Sciatic nerve (tissue), 2 donors: ENCODE results near the gene SLC6A12. TPM values are rescaled to one million over a fixed set of nuclear protein-coding genes. Genes with fewer than 3 reads are reported as not detected.
"Not testable (repeated sequence)": the region's sequence is repeated elsewhere in the genome, so short reads cannot be mapped to it uniquely, and the experiment has no call there.

ENCODE experiments used
- ATAC-seq: fragments of 200-7000 bp; cut with Tn5 transposase; one replicate; pipeline ENCODE4 v1.9.1; 2020; ENCODE audit warnings: mild to moderate bottlenecking, moderate library complexity
- DNase-seq: peaks from one replicate; pipeline ENCODE4 v3.0.0-alpha.2; 2020; ENCODE audit warnings: low spot score
- intact Hi-C: fragments of 100-400 bp; cut with DNase I; formaldehyde crosslinking; loops from one replicate; pipeline ENCODE4 v1.14.2; 2022
- total RNA-seq: library from RNA; stranded (reverse); fragmentation: NEBNext Ultra II Directional; extraction: Animal tissue kit (Norgen Biotek cat#: 25700); gene quantifications from one replicate; pipeline ENCODE4 v1.2.1, GENCODE V29; 2021
- donor health status: DM: no; HTN: no; CAD: no.
- donor health status: DM: no; HTN: no; CAD: no.

SLC6A12 gene
- total RNA-seq, 1 donor from 2014 or later: 0.40 TPM

DNA sequence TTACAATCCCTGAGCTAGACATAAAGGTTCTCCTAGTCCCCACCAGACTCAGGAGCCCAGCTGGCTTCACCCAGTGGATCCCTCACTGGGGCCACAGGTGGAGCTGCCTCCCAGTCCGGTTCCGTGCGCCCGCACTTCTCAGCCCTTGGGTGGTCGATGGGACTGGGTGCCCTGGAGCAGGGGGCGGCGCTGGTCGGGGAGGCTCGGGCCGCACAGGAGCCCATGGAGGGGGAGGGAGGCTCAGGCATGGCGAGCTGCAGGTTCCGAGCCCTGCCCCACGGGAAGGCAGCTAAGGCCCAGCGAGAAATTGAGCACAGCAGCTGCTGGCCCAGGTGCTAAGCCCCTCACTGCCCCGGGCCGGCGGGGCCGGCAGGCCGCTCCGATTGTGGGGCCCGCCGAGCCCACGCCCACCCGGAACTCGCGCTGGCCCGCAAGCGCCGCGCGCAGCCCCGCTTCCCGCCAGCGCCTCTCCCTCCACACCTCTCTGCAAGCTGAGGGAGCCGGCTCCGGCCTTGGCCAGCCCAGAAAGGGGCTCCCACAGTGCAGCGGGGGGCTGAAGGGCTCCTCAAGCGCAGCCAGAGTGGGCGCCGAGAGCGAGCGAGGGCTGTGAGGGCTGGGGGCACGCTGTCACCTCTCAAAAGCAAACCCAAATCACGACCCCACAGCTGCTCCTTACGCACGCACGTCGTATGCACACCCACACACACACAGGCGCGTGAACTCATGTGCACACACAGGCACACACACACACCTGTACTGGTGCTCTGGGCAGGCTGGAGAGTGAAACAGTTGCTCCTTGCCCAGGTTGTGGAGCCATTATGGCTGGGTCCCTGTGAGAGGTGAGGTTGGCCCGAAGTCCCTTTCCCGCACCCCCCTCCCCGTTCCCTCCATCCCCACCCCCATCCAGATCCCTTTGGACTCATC is 25.7 kb downstream of the SLC6A12 start:
- ATAC-seq, intact Hi-C loops, DNase-seq: not testable (repeated sequence)

DNA sequence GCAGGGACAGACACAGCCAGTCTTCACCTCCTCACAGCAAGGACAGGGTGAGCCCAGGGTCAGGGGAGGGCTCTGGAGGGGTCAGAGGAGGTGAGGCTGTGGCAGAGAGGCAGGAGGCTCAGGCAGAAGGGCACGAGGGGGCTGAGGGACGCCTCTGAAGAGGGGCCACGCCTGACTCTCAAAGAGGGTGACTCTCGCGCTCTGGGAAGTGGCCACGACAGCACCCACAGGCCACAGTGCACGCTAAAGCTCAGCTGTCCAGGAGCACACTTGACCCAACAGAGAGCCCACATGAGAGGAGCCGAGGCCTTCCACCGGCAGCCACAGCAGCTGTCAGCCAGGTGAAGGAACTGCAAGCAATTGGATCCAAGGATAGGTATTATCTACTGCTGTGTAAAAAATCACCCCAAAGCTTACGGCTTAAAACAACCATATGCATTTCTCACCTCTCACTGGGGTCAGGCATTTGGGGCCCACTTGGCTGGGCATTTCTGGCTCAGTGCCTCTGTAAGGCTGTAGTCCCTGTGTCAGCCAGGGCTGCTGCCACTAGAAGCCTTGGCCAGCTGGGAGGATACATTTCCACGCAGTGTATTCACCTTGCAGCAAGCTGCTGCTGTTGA is 27.8 kb downstream of the SLC6A12 start:
- DNase-seq (no peak), ATAC-seq (no peak)
- intact Hi-C loops: no loop called here

DNA sequence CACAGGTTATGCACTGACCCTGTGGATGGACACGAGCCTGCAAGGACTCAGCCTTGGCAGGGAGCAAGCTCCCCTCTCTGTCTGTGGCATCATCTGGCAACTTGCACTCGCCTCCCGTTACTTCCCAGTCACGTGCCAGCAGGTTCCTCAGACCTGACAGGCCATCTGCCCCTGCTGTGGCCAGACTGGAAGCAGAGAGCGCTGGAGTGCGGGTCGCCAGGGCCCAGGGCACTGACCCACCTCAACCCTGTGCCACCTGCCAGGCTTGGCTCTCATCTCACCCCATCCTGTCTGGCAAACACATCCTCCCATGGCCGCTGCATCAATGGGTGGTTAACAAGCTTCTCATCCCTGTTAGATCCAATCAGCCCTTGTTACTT is 28.4 kb downstream of the SLC6A12 start:
- intact Hi-C loops: no loop called here
- DNase-seq (no peak), ATAC-seq (no peak)

DNA sequence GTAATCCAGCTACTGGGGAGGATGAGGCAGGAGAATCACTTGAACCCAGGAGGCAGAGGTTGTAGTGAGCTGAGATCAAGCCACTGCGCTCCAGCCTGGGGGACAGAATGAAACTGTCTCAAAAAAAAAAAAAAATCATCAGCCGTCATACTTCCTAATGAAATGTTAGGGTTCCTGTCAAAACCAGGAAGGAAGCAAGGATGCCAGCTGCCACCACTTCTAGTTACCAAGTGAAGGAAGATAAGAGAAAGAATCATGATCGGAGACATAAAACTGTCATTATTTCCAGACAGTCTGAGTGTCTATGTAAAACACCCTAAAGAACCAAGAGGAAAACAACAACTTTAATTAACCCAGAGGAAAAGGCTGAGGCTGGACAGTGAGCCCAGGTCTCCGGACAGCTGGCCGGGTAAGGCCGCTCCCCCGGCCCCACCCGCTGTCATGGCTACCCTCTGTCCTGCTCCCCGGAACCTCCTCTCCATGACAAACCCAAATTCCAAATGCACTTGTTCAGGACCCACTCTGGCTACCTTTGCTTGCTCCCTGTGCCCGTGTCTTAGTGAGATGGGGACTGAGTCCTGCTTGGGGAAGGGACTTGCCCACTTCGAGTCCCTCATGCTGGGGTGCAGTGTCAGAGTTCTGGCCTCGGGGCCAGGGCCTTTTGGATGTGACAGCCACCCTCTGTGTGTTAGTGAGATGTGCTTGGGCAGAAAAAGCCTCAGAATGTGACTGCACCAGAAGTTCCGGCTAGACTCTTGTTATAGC is 29.0 kb downstream of the SLC6A12 start:
- ATAC-seq (no peak), DNase-seq (no peak)
- intact Hi-C loops: no loop called here

DNA sequence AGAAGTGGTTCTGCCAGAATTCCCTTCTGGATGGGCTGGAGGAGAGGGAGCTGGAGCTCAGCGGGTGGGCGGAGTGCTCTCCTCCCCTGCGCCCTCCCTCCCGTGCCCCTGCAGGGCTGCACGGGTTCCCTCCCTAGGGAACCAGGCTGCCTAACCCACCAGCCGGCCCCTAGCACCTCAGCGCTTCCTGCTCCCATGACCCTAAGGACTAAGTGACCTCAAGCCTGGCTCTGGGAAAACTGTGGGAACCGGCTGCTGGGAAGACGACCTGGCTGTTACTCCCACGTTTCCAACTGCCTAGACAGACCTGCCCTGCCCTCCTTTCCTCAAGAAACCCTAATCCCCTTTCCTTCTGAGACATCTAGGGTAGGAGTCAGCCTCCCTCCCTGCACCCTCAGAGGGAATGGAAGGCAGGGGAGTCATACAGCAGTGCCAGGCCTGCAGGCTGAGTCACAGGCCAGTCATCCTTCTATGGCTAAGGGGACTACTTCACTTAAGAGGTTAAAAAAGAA is 31.5 kb downstream of the SLC6A12 start:
- ATAC-seq (no peak), DNase-seq (no peak)
- intact Hi-C loops: no loop called here

DNA sequence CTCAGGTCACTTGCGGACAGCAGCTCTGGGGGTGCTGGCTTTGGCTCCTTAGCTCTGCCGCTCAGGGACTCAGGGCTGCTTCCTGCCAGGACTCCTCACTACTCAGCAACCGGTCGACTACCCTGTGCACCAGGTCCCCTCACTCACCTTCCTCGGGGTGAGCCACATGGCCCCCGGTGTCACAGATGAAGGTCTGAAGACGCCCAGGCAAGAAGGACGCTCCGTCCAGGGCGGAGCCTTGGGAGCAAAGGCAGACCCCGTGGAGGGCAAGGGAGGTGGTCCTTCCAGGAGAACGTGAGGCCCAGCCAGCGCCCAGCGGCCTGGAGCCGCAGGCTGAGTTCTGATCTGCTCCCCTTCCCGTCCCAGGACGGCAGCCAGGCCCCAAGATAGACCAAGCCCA is 32.0 kb downstream of the SLC6A12 start:
- DNase-seq (no peak), ATAC-seq (no peak)
- intact Hi-C loops: no loop called here

DNA sequence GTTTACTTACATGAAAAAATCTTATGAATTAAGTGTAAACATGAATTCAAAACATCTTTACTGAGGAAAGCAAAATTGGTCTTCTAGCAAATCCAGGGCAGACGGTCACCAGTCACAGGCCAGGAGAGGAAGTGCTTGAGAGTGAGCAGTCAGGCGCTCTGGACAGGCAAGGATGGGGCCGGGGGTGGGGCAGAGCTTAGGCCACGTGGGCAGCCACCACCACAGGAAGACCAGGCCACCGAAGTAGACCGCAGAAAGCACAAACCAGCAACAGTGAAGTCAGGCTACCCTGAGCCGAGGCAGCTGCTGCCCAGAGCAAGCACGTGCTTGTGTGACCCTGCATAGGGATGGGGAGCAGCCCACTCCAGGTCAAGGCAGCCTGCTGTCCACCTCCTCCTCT is 33.5 kb downstream of the SLC6A12 start:
- DNase-seq (no peak), ATAC-seq (peak; percentile 69)
- intact Hi-C loops: no loop called here

DNA sequence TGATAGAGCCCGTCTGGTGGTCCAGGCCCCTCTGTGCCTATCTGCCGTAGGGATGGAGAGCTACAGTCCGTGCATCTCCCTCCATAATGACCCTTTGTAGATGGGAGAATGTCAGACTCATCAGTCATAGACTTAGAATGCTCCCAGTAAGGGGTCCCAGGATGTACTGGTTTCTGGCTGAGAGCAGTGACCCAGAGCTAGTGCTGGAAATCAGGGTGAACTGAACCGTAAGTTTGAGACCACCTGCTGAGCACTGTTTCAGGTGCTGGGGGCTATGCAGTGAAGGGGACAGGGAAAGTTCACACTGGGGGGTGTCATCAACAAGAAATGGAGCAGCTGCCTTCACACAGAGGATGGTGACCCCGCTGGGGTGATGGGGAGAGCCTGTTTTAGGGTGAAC is 34.1 kb downstream of the SLC6A12 start:
- intact Hi-C loops: no loop called here
- no peak for ATAC-seq

DNA sequence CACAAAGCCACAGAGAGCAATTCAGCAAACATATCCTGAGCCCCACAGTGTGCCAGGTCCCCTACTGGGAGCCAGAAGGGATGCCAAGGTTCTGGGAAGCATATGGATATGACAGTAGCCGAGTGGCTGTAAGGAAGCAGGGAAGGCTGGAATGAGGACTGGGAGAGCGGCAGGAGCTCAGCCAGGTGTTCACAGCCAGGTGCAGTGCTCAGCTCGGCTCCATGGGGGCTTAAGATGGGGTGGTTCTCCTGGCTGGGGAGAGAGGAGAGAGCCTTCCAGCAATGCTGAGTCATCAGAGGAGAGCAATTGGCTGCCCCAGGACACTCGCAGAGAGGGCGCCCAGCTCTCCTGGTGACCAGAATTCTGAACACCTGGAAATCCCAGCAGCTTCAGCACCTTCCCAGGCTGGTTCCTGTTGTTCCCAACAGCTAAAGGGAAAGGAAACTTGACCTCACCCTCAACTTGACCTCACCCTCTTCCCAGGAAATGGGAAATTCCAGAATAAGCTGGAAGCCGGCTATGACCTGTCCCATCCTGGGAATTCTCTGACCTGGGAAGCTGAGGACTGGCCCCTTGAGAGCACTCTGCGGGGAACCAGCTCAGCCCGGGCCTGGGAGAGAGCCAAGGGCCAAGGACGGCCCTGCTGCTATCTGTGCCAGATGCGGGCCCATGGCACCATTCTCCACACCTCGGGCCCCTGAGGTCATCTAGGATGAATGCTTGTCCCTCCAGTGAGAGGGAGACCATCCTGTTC is 34.6 kb downstream of the SLC6A12 start:
- no peak for ATAC-seq
- DNase-seq: no peak
- intact Hi-C loops: no loop called here

More for the DNA sequence above, 34.1 kb downstream of the SLC6A12 start:
- DNase-seq: no peak

DNA sequence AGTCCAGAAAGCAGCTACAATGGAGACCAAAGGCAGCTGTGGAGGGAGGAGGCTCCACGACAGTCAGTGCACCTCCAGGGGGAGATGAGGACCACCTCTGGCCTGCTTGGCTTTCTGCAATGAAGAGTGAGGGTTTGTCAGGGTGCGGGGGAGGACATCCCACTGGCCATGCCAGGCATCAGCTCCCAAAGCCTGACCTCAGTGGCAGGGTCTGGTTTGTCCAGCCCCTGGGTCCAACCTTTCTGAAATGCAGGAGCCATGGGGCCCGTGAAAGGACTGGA is 35.2 kb downstream of the SLC6A12 start:
- ATAC-seq (no peak), DNase-seq (no peak)

DNA sequence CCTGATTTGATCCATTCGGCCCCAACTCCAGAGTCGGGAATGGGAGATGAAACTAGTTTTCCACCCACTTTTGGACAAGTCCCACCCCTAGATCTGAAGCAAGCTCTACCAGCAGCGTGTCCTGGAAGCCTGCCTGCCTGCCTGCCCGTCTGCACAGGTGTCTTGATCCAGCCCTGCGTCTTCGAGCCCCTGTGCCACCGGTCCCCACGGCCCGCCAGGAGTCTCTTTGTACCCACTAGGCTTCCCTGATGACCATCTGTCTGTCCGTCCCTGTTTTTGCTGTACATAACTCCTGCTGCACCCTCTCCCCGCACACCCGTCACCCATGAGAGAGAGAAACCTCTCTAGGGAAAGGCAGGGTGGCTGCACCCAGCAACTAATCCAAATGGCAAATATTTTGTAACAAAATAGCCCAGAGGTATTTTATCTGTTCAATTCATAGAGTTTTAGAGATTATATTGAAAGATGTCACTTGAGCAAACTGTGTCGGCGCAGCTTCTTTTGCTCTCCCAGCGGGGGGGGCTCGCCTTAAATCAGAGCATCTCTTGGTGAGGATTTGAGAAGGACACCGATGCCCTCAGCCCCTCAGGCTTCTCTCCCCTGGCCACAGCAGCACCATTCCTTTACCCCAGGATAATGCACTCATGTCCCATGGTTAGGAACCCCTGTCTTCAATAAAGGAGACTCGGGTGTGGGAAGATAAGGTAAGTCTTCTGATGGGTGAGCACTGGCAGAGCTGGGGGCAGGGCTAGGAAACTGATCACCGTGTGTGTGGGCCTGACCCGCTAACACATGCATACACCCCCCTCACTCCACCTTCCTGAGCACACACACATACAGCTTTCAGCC is 35.8 kb downstream of the SLC6A12 start:
- intact Hi-C loops: no loop called here
- DNase-seq (no peak), ATAC-seq (no peak)

More for the DNA sequence above, 35.2 kb downstream of the SLC6A12 start:
- intact Hi-C loops: no loop called here

DNA sequence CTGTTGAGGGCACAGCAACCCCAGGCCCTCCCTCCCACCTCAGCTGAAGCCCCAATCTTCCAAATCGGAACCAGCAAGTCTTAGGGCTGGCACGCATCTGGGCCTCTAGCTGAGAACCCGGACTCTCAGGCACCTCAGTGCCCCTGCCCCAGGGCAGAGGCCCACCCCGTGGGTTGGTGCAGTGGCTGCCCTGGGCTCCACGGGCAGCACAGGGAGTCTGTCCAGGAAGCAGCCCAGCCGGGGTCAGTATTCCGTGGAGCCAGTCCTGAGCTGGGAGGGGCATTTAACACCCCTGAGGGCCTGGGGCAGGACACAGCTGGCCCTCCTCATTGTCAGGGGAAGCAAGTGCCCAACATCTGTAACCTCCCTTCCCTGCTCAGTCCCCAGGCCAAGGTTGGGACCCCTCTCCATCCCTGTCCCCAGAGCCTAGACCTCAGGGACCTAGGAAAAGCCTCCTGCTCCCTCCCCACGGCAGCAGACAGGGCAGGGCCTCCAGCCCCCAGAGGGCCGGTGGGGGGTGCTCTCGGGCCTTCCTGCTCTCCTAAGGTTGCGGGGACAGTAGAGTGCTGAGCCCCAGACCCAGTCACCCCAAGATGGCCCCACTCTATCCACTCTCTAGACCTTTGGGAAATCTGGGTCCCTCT is 36.5 kb downstream of the SLC6A12 start:
- intact Hi-C loops: no loop called here
- DNase-seq (no peak), ATAC-seq (no peak)

DNA sequence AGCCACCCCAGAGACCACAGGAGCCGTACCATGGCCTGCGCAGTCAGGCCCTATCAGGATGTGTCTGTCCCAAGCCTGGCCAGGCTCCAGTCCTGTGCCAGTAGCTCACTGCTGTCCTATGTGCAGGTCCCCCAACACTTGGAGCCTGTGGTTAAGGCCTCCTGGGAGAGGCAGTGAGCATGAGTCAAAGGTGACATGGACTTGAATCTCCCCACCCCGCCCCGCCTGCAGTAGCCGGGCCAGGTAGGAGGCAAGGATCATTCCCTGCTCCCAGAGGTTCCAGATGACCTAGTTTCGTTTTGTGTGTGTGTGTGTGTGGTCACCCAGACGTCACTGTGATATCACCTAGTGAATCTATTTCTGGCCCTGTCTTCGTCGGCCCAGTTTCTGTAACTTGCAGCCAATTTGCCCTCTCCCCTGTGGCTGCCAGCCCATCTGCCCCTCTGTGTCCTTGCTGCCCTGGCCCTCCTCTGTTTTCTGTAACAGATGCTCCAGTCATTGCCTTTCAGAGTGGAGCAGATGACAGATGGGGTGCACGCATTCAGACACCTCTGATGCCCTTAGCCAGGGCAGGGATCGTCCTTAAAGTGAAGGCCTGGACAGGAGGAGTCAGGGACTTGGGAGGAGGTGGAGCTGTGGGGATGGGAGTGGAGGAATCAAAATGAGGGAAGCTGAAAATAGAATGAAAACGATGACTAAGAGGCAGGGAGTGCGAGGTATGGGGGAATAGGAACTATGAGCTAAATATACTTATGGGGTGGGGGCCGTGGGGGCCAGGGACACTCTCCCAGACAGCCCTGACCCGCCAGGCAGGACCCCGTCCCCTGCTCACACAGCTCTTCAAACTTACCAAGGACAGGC is 37.4 kb downstream of the SLC6A12 start:
- intact Hi-C loops: no loop called here
- ATAC-seq: peak; percentile 44
- no peak for DNase-seq

DNA sequence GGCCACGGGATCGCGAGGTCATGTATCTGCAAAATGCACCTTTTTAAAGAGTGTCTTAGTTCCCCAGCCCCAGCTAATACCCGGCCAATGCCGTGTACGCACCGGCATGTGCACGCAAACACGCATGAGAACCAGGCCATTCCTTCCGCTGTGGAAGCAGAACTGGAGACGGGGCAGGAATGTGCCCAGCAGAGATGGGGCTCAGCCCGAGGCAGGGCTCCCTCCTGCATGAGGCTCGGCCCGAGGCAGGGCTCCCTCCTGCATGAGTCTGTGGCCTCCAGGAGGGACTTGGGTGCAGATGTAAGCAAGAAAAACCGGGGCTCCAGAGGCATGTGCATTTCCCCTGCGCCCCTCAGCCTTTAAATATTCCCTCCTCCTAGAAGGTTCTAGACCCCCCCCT is 38.2 kb downstream of the SLC6A12 start:
- ATAC-seq: no peak
- intact Hi-C loops: no loop called here
- no peak for DNase-seq

DNA sequence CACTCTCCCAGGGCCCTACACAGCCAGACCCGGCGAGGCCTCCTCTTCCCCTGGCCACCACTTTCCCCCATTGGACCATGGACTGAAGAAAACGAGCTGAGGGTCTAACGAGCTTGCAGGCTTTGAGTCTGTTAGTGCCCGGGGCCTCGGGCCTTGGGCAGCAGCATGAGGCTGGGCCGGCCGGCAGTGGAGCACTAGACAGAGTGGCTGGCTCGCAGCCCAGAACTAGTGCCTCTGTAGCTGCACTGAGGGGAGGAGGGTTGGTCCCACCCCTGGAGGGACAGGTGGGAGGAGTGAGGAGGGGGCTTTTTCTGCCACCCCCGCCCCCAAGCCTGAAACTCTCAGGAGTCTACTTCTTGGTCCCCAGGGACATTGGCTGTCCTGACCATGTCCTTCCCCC is 38.7 kb downstream of the SLC6A12 start:
- intact Hi-C loops: no loop called here
- ATAC-seq (no peak), DNase-seq (no peak)

DNA sequence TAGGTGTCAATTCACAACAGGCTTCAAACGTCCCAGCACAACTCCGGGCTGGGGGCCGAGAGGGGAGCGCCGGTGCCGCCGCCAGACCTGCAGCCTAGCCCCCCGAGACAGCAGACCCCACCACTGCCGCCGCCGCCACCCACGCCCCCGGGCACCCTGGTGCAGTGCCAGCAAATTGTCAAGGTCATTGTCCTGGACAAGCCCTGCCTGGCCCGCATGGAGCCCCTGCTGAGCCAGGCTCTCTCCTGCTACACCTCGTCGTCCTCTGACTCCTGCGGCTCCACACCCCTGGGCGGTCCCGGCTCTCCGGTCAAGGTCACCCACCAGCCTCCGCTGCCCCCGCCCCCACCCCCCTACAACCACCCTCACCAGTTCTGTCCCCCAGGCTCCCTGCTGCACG is 39.4 kb downstream of the SLC6A12 start:
- intact Hi-C loops: no loop called here
- ATAC-seq: no peak
- DNase-seq: no peak

DNA sequence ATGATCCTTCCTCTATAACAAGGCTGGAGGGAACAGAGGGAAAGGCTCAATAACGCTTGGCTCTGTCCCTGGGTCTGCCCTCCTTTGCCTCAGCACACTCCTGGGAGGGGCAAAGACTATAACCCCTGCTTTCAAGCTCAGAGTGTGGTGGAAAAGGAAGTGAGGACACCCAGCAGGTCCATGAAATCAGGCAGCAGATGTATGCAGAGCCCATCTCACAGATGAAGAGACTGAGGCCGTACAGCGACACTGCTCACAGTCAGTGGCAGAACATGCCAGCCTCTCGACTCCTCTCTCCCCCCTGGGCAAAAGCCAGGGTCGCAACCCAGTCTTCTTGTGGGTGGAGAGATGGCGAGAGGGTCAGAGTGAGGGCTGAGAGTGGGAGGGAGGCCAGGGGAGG is 39.8 kb downstream of the SLC6A12 start:
- no peak for DNase-seq
- intact Hi-C loops: no loop called here
- no peak for ATAC-seq
